ENCODE results near the gene ILDR2. TPM values are rescaled to one million over a fixed set of nuclear protein-coding genes. Genes with fewer than 3 reads are reported as not detected.
"Not testable (repeated sequence)": the region's sequence is repeated elsewhere in the genome, so short reads cannot be mapped to it uniquely, and the experiment has no call there.

Gene ILDR2
- total RNA-seq, 1 donor from 2014 or later = not detected

- no peak for FAIRE-seq
- Histone ChIP-seq H3K36me3 (ENCODE audit: control insufficient read depth, insufficient read depth, low read length) (no peaks in the 10 kb centered on the region), H3K4me3 (ENCODE audit: low read depth, low read length) (no peak overlapping the region), H3K27me3 (ENCODE audit: control insufficient read depth, insufficient read depth, low read length) (peaks cover 2% of the 10 kb centered on the region)
- no peak for TF ChIP-seq CTCF (IDR thresholded peaks at IDR 0.05; ENCODE audit: insufficient read depth, low read length, severe bottlenecking)
- no peak for DNase-seq (ENCODE audit: low read depth)
Observed at GRCh38 chr1:166889776-166890175, 85.6 kb downstream of the ILDR2 start.

- no peaks in the 10 kb centered on the region for H3K36me3 ChIP-seq (ENCODE audit: control insufficient read depth, insufficient read depth, low read length)
- DNase-seq (ENCODE audit: low read depth) (no peak), FAIRE-seq (no peak)
- no peak for TF ChIP-seq CTCF (IDR thresholded peaks at IDR 0.05; ENCODE audit: insufficient read depth, low read length, severe bottlenecking)
- no peak overlapping the region for H3K4me3 ChIP-seq (ENCODE audit: low read depth, low read length)
- peaks cover 7% of the 10 kb centered on the region for H3K27me3 ChIP-seq (ENCODE audit: control insufficient read depth, insufficient read depth, low read length)
Observed at GRCh38 chr1:166888373-166889111, 86.8 kb downstream of the ILDR2 start.

- FAIRE-seq = no peak
- peaks cover 7% of the 10 kb centered on the region for H3K27me3 ChIP-seq (ENCODE audit: control insufficient read depth, insufficient read depth, low read length)
Observed at GRCh38 chr1:166884971-166885370, 90.4 kb downstream of the ILDR2 start.

GRCh38 chr1:166884040-166884642 lies 91.2 kb downstream of the ILDR2 start:
- TF ChIP-seq CTCF (IDR thresholded peaks at IDR 0.05; ENCODE audit: insufficient read depth, low read length, severe bottlenecking) = peak; percentile 87
- FAIRE-seq (no peak), DNase-seq (ENCODE audit: low read depth) (peak; percentile 14)
- Histone ChIP-seq H3K27me3 (ENCODE audit: control insufficient read depth, insufficient read depth, low read length) (peaks cover 7% of the 10 kb centered on the region), H3K36me3 (ENCODE audit: control insufficient read depth, insufficient read depth, low read length) (no peaks in the 10 kb centered on the region), H3K4me3 (ENCODE audit: low read depth, low read length) (no peak overlapping the region)

More at GRCh38 chr1:166884971-166885370, 90.4 kb downstream of the ILDR2 start:
- no peaks in the 10 kb centered on the region for H3K36me3 ChIP-seq (ENCODE audit: control insufficient read depth, insufficient read depth, low read length)
- no peak for TF ChIP-seq CTCF (IDR thresholded peaks at IDR 0.05; ENCODE audit: insufficient read depth, low read length, severe bottlenecking)
- H3K4me3 ChIP-seq (ENCODE audit: low read depth, low read length) = no peak overlapping the region
- no peak for DNase-seq (ENCODE audit: low read depth)

- no peaks in the 10 kb centered on the region for H3K36me3 ChIP-seq (ENCODE audit: control insufficient read depth, insufficient read depth, low read length)
- no peak for FAIRE-seq
Observed at GRCh38 chr1:166882893-166883292, 92.4 kb downstream of the ILDR2 start.

GRCh38 chr1:166878173-166878917 lies 97.0 kb downstream of the ILDR2 start:
- DNase-seq (ENCODE audit: low read depth); H3K36me3 ChIP-seq (ENCODE audit: control insufficient read depth, insufficient read depth, low read length); H3K27me3 ChIP-seq (ENCODE audit: control insufficient read depth, insufficient read depth, low read length); FAIRE-seq; H3K4me3 ChIP-seq (ENCODE audit: low read depth, low read length): not testable (repeated sequence)

More at GRCh38 chr1:166882893-166883292, 92.4 kb downstream of the ILDR2 start:
- DNase-seq (ENCODE audit: low read depth) = no peak
- TF ChIP-seq CTCF (IDR thresholded peaks at IDR 0.05; ENCODE audit: insufficient read depth, low read length, severe bottlenecking) = no peak
- Histone ChIP-seq H3K4me3 (ENCODE audit: low read depth, low read length) (no peak overlapping the region), H3K27me3 (ENCODE audit: control insufficient read depth, insufficient read depth, low read length) (peaks cover 7% of the 10 kb centered on the region)
